NT2/D1 (cell line): ENCODE results near the gene REEP5.

Experiments used
- SUZ12 ChIP-seq: IDR thresholded peaks from 2 replicates; pipeline ENCODE4 v1.6.1; 2011; ENCODE audit not compliant: insufficient read length, insufficient read depth; ENCODE audit errors: extremely low read depth
- YY1 ChIP-seq: IDR thresholded peaks from 2 replicates; pipeline ENCODE4 v1.6.1; 2011; ENCODE audit not compliant: insufficient read length, insufficient read depth
- ZNF274 ChIP-seq: IDR thresholded peaks from 2 replicates; pipeline ENCODE4 v1.6.1; 2011; ENCODE audit warnings: mild to moderate bottlenecking, low read depth, low read length

GRCh38 chr5:112918136-112918535 is 3.9 kb downstream of the REEP5 start:
- TF ChIP-seq ZNF274 (no peak), YY1 (no peak), SUZ12 (no peak)
